HepG2 (cell line): ENCODE measurements around the gene ARHGEF16. TPM values are rescaled to one million over a fixed set of nuclear protein-coding genes. Genes with fewer than 3 reads are reported as not detected.

Experiments
- ATAC-seq: fragments of 200-7000 bp; cut with Tn5 transposase; 3 replicates; pipeline ENCODE4 v1.9.1; 2020; ENCODE audit warnings: mild to moderate bottlenecking, moderate library complexity
- BruUV-seq: library from RNA; stranded (reverse); fragments of 400-500 nt; replicated peaks from 2 replicates; lab custom pipeline; 2021; lab: Mats Ljungman, UMichigan
- CTCF ChIA-PET: fragments of 300-600 bp; formaldehyde crosslinking; extraction: SDS; loops from one replicate; lab custom pipeline; 2021; ENCODE audit warnings: low total read pairs, inconsistent platforms, low intra/inter-chr PET ratio; lab: Yijun Ruan, JAX
- POLR2A ChIA-PET: fragments of 350-600 bp; sonication (Branson Sonifier 250); formaldehyde crosslinking; loops from one replicate; lab custom pipeline; 2020; ENCODE audit warnings: antibody characterized with exemption, inconsistent platforms; lab: Yijun Ruan, JAX
- DNase-seq: peaks from one replicate; pipeline ENCODE4 v3.0.0-alpha.2; 2015; ENCODE audit warnings: low spot score
- FAIRE-seq: peaks from 3 replicates; lab custom pipeline; 2011; peaks lifted over from hg19 to GRCh38; lab: Jason Lieb, UNC
- H2AFZ ChIP-seq: one replicate; pipeline ENCODE4 v1.6.1; 2011; ENCODE audit warnings: low read length, inconsistent platforms
- H3K27ac ChIP-seq: fragments of 300-600 bp; 3 replicates; pipeline ENCODE4 v1.8.0; 2011; ENCODE audit warnings: mixed run types, mild to moderate bottlenecking, mixed read lengths, low read length, inconsistent platforms; ENCODE audit not compliant: insufficient read depth; ENCODE audit errors: extremely low read length
- H3K27me3 ChIP-seq, 2 experiments: fragments of 200-600 bp in 1 of 2; 2 replicates in 1 of 2; 3 replicates in 1 of 2; pipeline versions ENCODE4 v1.6.0 to v1.8.0; 2011; ENCODE audit warnings: low read length in 2 of 2, mild to moderate bottlenecking in 2 of 2, moderate library complexity in 2 of 2, inconsistent platforms in 1 of 2; ENCODE audit not compliant: insufficient read depth in 2 of 2, control insufficient read depth in 1 of 2
- H3K36me3 ChIP-seq, 2 experiments: fragments of 200-600 bp in 1 of 2; replicated peaks in 1 of 2; 2 replicates in 1 of 2; 3 replicates in 1 of 2; pipeline versions ENCODE4 v1.5.1 to v1.8.0; 2011; ENCODE audit warnings: low read length in 2 of 2, inconsistent platforms in 1 of 2; ENCODE audit not compliant: insufficient read depth in 2 of 2, control insufficient read depth in 1 of 2
- H3K4me1 ChIP-seq: 2 replicates; pipeline ENCODE4 v1.5.1; 2012; ENCODE audit warnings: low read length, inconsistent platforms; ENCODE audit not compliant: insufficient read depth
- H3K4me2 ChIP-seq: 2 replicates; pipeline ENCODE4 v1.6.0; 2011; ENCODE audit warnings: low read depth, low read length, inconsistent platforms
- H3K4me3 ChIP-seq, 3 experiments: fragments of 200-600 bp in 1 of 3; sonication (generic), shearing (Covaris generic) in 1 of 3; replicated peaks in 1 of 3; 2 replicates each; pipeline ENCODE4 v1.5.1; 2011 to 2016; ENCODE audit warnings: low read length in 3 of 3, inconsistent platforms in 2 of 3, low read depth in 2 of 3, mild to moderate bottlenecking in 2 of 3, control low read depth in 1 of 3, mixed read lengths in 1 of 3; ENCODE audit not compliant: insufficient read depth in 1 of 3
- H3K79me2 ChIP-seq: one replicate; pipeline ENCODE4 v1.6.1; 2011; ENCODE audit warnings: low read length, inconsistent platforms; ENCODE audit not compliant: insufficient read depth
- H3K9ac ChIP-seq: 2 replicates; pipeline ENCODE4 v1.6.0; 2011; ENCODE audit warnings: mild to moderate bottlenecking, low read depth, low read length, inconsistent platforms; ENCODE audit not compliant: insufficient read depth
- H3K9me3 ChIP-seq: 2 replicates; pipeline ENCODE4 v1.5.1; 2012; ENCODE audit warnings: mild to moderate bottlenecking, low read length
- H4K20me1 ChIP-seq: 2 replicates; pipeline ENCODE4 v1.6.0; 2011; ENCODE audit warnings: inconsistent platforms, mild to moderate bottlenecking, low read length, moderate library complexity; ENCODE audit not compliant: insufficient read depth
- AGO1 ChIP-seq: fragments of 200-400 bp; formaldehyde crosslinking; IDR thresholded peaks from 2 replicates; pipeline ENCODE4 v1.6.1; 2017; ENCODE audit warnings: mild to moderate bottlenecking, low read depth, low read length, moderate library complexity; ENCODE audit not compliant: poor library complexity, severe bottlenecking
- ARNT2 ChIP-seq: sonication (generic); formaldehyde crosslinking; IDR thresholded peaks from 2 replicates; pipeline ENCODE4 v1.8.0; 2022; ENCODE audit warnings: mild to moderate bottlenecking, low read depth, missing genetic modification reagents, moderate library complexity
- CSRNP1 ChIP-seq: sonication (generic); formaldehyde crosslinking; IDR thresholded peaks from 2 replicates; pipeline ENCODE4 v1.8.1; 2023; ENCODE audit warnings: mild to moderate bottlenecking, missing genetic modification reagents
- MXI1 ChIP-seq: IDR thresholded peaks from 3 replicates; pipeline ENCODE4 v1.6.1; 2012; ENCODE audit warnings: low read depth, low read length, inconsistent platforms, borderline replicate concordance
- NFE2L1 ChIP-seq: sonication (generic); formaldehyde crosslinking; IDR thresholded peaks from 2 replicates; pipeline ENCODE4 v1.4.0; 2020; ENCODE audit warnings: missing genetic modification reagents, mild to moderate bottlenecking, borderline replicate concordance
- NFYB ChIP-seq: sonication (generic); formaldehyde crosslinking; IDR thresholded peaks from 2 replicates; pipeline ENCODE4 v1.4.0; 2020; ENCODE audit warnings: missing genetic modification reagents
- RAD51 ChIP-seq: fragments of 450-650 bp; IDR thresholded peaks from 2 replicates; pipeline ENCODE4 v1.6.1; 2016; ENCODE audit warnings: borderline replicate concordance
- SMAD1 ChIP-seq: sonication (generic); formaldehyde crosslinking; IDR thresholded peaks from 2 replicates; pipeline ENCODE4 v1.4.0; 2020; ENCODE audit warnings: missing genetic modification reagents, low read depth, mild to moderate bottlenecking, borderline replicate concordance
- YY1 ChIP-seq: IDR thresholded peaks from 2 replicates; pipeline ENCODE4 v1.6.1; 2011; ENCODE audit warnings: low read length, low read depth, moderate library complexity, mild to moderate bottlenecking; ENCODE audit not compliant: insufficient read depth, insufficient replicate concordance
- ZFP62 ChIP-seq: sonication (generic); formaldehyde crosslinking; IDR thresholded peaks from 2 replicates; pipeline ENCODE4 v1.4.0; 2020; ENCODE audit warnings: missing genetic modification reagents
- ZNF160 ChIP-seq: sonication (generic); formaldehyde crosslinking; IDR thresholded peaks from 2 replicates; pipeline ENCODE4 v1.8.0; 2022; ENCODE audit warnings: mild to moderate bottlenecking, inconsistent platforms, missing genetic modification reagents
- ZNF256 ChIP-seq: sonication (generic); formaldehyde crosslinking; conservative IDR thresholded peaks from 2 replicates; pipeline ENCODE4 v1.4.0; 2020; ENCODE audit warnings: missing genetic modification reagents
- WGBS: methylation state at CpG from one replicate; pipeline ENCODE4 v1.1.6; 2017; ENCODE audit warnings: low lambda C conversion rate; 5-methylcytosine and 5-hydroxymethylcytosine counted together
- in situ Hi-C: cut with HindIII; loops from 2 replicates; pipeline ENCODE4 v1.10.0; 2017; ENCODE audit warnings: low pct_unique_long_range_greater_than_20kb; ENCODE audit not compliant: extremely low pct_ligation_motif_present
- intact Hi-C: fragments of 100-400 bp; cut with micrococcal nuclease; formaldehyde crosslinking; loops from one replicate; pipeline ENCODE4 v1.10.0; 2022; ENCODE audit not compliant: unreplicated experiment
- polyA plus RNA-seq, 8 experiments: library from polyadenylated mRNA; depleted of rRNA in 3 of 8; stranded (reverse) in 7 of 8; unstranded in 1 of 8; fragments of >200 nt; fragmentation: Illumina TruSeq in 4 of 8; extraction: Trizol in 4 of 8; gene quantifications; 2 replicates each; pipeline versions ENCODE4 v1.2.1 to v1.2.3, GENCODE V29; 2011 to 2016; ENCODE audit warnings: low read depth in 4 of 8, missing spikeins in 1 of 8, mixed read lengths in 1 of 8; ENCODE audit not compliant: insufficient read depth in 1 of 8
- total RNA-seq, 5 experiments: library from RNA; depleted of rRNA; stranded (reverse); fragments of >200 nt; fragmentation: Illumina TruSeq; extraction: Trizol; gene quantifications; 2 replicates each; pipeline ENCODE4 v1.2.3, GENCODE V29; 2016; ENCODE audit warnings: low read depth in 1 of 5
- TF ChIP-seq, protein P1 (sequence below): IDR thresholded peaks from 2 replicates; pipeline ENCODE4 v1.4.0; 2020; ENCODE audit warnings: mild to moderate bottlenecking, missing genetic modification reagents
- TF ChIP-seq, protein P2 (sequence below): sonication (generic); formaldehyde crosslinking; IDR thresholded peaks from 2 replicates; pipeline ENCODE4 v1.4.0; 2020; ENCODE audit warnings: missing genetic modification reagents
- TF ChIP-seq, protein P3 (sequence below): sonication (generic); formaldehyde crosslinking; IDR thresholded peaks from 2 replicates; pipeline ENCODE4 v1.5.0; 2020; ENCODE audit warnings: mild to moderate bottlenecking, missing genetic modification reagents

Gene ARHGEF16
- total and polyA plus RNA-seq, 2 of the 13 experiments (the other 11 are each of a cell fraction or from before 2014, with no cell fraction given) = 20.3 to 39.9 TPM

DNA sequence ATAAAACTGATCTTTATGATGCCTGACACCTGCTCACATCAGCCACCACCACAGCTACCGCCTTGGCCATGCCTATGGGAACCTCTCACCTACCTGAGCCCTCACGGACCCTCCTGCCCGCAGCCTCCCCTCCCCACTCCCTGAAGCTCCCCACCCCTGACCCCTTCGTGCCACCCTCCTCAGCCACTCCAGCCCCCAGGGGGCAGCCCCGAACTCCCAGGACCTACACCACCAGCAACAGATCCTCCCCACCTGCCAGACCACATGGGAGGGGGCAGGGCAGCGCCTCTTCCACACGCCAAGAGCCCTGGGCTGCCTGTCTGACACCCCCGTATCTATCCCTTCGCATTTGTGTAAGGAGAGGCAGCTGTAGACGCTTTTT is 14.2 kb upstream of the ARHGEF16 start:
- ChIA-PET CTCF (no interaction called here), POLR2A (no interaction called here)
- H3K9ac ChIP-seq = no peak overlapping the region
- H3K4me1 ChIP-seq = peaks cover 63% of the 10 kb centered on the region
- no peak overlapping the region for H2AFZ ChIP-seq
- FAIRE-seq (no peak), DNase-seq (no peak), ATAC-seq (no peak)
- H3K79me2 ChIP-seq = no peaks in the 10 kb centered on the region
- H4K20me1 ChIP-seq = no peaks in the 10 kb centered on the region
- no peak overlapping the region for H3K27ac ChIP-seq
- H3K4me2 ChIP-seq = no peak overlapping the region
- no peaks in the 10 kb centered on the region for H3K36me3 ChIP-seq
- H3K27me3 ChIP-seq = peaks cover 3 to 23% of the 10 kb centered on the region in 2 experiments; a peak in 3 of 5 replicates
- in situ Hi-C loops = loop anchor here (5.0 kb wide), 1 partner anchor 42 kb away; no protein-coding TSS in a partner anchor
- H3K4me3 ChIP-seq = no peak overlapping the region
- intact Hi-C loops = no loop called here
- BruUV-seq = no TSS peak
- 75% methylated on average over 10 of the region's 10 CpGs for WGBS
- H3K9me3 ChIP-seq = no peaks in the 10 kb centered on the region
- TF ChIP-seq, protein P1, sequence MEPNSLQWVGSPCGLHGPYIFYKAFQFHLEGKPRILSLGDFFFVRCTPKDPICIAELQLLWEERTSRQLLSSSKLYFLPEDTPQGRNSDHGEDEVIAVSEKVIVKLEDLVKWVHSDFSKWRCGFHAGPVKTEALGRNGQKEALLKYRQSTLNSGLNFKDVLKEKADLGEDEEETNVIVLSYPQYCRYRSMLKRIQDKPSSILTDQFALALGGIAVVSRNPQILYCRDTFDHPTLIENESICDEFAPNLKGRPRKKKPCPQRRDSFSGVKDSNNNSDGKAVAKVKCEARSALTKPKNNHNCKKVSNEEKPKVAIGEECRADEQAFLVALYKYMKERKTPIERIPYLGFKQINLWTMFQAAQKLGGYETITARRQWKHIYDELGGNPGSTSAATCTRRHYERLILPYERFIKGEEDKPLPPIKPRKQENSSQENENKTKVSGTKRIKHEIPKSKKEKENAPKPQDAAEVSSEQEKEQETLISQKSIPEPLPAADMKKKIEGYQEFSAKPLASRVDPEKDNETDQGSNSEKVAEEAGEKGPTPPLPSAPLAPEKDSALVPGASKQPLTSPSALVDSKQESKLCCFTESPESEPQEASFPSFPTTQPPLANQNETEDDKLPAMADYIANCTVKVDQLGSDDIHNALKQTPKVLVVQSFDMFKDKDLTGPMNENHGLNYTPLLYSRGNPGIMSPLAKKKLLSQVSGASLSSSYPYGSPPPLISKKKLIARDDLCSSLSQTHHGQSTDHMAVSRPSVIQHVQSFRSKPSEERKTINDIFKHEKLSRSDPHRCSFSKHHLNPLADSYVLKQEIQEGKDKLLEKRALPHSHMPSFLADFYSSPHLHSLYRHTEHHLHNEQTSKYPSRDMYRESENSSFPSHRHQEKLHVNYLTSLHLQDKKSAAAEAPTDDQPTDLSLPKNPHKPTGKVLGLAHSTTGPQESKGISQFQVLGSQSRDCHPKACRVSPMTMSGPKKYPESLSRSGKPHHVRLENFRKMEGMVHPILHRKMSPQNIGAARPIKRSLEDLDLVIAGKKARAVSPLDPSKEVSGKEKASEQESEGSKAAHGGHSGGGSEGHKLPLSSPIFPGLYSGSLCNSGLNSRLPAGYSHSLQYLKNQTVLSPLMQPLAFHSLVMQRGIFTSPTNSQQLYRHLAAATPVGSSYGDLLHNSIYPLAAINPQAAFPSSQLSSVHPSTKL (CRISPR knock-in tag) = no peak
- TF ChIP-seq YY1 = no peak
- TF ChIP-seq RAD51 = no peak
- TF ChIP-seq NFE2L1 (CRISPR knock-in tag) = no peak
- TF ChIP-seq SMAD1 (CRISPR knock-in tag) = no peak
- no peak for TF ChIP-seq ZNF256 (CRISPR knock-in tag)
- TF ChIP-seq ZFP62 (CRISPR knock-in tag) = no peak
- TF ChIP-seq, protein P2, sequence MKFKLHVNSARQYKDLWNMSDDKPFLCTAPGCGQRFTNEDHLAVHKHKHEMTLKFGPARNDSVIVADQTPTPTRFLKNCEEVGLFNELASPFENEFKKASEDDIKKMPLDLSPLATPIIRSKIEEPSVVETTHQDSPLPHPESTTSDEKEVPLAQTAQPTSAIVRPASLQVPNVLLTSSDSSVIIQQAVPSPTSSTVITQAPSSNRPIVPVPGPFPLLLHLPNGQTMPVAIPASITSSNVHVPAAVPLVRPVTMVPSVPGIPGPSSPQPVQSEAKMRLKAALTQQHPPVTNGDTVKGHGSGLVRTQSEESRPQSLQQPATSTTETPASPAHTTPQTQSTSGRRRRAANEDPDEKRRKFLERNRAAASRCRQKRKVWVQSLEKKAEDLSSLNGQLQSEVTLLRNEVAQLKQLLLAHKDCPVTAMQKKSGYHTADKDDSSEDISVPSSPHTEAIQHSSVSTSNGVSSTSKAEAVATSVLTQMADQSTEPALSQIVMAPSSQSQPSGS (CRISPR knock-in tag) = no peak
- no peak for TF ChIP-seq AGO1
- no peak for TF ChIP-seq MXI1
- no peak for TF ChIP-seq NFYB (CRISPR knock-in tag)
- no peak for TF ChIP-seq CSRNP1
- no peak for TF ChIP-seq ARNT2 (CRISPR knock-in tag)
- TF ChIP-seq, protein P3, sequence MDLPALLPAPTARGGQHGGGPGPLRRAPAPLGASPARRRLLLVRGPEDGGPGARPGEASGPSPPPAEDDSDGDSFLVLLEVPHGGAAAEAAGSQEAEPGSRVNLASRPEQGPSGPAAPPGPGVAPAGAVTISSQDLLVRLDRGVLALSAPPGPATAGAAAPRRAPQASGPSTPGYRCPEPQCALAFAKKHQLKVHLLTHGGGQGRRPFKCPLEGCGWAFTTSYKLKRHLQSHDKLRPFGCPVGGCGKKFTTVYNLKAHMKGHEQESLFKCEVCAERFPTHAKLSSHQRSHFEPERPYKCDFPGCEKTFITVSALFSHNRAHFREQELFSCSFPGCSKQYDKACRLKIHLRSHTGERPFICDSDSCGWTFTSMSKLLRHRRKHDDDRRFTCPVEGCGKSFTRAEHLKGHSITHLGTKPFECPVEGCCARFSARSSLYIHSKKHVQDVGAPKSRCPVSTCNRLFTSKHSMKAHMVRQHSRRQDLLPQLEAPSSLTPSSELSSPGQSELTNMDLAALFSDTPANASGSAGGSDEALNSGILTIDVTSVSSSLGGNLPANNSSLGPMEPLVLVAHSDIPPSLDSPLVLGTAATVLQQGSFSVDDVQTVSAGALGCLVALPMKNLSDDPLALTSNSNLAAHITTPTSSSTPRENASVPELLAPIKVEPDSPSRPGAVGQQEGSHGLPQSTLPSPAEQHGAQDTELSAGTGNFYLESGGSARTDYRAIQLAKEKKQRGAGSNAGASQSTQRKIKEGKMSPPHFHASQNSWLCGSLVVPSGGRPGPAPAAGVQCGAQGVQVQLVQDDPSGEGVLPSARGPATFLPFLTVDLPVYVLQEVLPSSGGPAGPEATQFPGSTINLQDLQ (CRISPR knock-in tag) = no peak
- TF ChIP-seq ZNF160 = no peak
